Muscle layer of colon (tissue), 2 donors: Measurements from ENCODE around the gene PCAT7.
"Not testable (repeated sequence)": the region's sequence is repeated elsewhere in the genome, so short reads cannot be mapped to it uniquely, and the experiment has no call there.

ENCODE experiments used
- H3K27ac ChIP-seq: one replicate; pipeline ENCODE4 v1.7.0; 2013; ENCODE audit warnings: low read depth, mild to moderate bottlenecking, low read length, moderate library complexity
- H3K27me3 ChIP-seq, 2 donors: one replicate each; pipeline ENCODE4 v1.7.0; 2013; ENCODE audit warnings: low read length in 2 of 2, mild to moderate bottlenecking in 2 of 2; ENCODE audit not compliant: insufficient read depth in 2 of 2, control insufficient read depth in 1 of 2
- H3K36me3 ChIP-seq: one replicate; pipeline ENCODE4 v1.7.0; 2013; ENCODE audit warnings: mild to moderate bottlenecking, low read length; ENCODE audit not compliant: insufficient read depth
- H3K4me1 ChIP-seq: one replicate; pipeline ENCODE4 v1.7.0; 2013; ENCODE audit warnings: mild to moderate bottlenecking, low read length; ENCODE audit not compliant: insufficient read depth
- H3K4me3 ChIP-seq, 2 donors: one replicate each; pipeline ENCODE4 v1.7.0; 2013; ENCODE audit warnings: low read length in 2 of 2, low read depth in 1 of 2, mild to moderate bottlenecking in 1 of 2, moderate library complexity in 1 of 2
- H3K9ac ChIP-seq: one replicate; pipeline ENCODE4 v1.7.0; 2013; ENCODE audit warnings: low read length
- H3K9me3 ChIP-seq: one replicate; pipeline ENCODE4 v1.7.0; 2013; ENCODE audit warnings: mild to moderate bottlenecking, low read length
- donor health status: abdominal sarcoma.
- donor health status: Adenocarcinoma of cecum.

The PCAT7 gene

GRCh38 chr9:94591046-94591545 lies 36.2 kb downstream of the PCAT7 start:
- H3K4me1 ChIP-seq, H3K27ac ChIP-seq, H3K36me3 ChIP-seq, H3K4me3 ChIP-seq, H3K27me3 ChIP-seq, H3K9me3 ChIP-seq, H3K9ac ChIP-seq: not testable (repeated sequence)

DNA sequence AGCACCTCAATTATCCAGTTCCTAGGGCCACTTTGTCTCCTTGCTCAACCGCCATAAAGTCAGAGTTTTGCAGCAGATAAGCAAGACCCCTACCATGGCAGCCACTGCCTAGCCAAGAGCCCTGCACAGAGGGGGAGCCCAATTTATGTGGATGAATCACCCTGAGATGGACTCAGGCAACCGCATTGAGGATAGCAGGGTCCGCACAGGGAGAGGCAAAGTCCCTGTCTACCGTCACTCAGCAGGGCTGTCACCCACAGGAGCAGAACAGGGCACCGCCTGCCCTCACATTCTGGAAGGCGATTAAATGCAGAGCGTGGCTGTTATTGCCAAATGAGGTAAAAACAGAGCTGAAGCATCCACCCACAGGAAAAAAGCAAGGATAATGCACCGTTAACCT lies 37.0 kb downstream of the PCAT7 start:
- Histone ChIP-seq H3K36me3 (no peaks in the 10 kb centered on the region), H3K9ac (no peak overlapping the region), H3K9me3 (no peaks in the 10 kb centered on the region), H3K27ac (no peak overlapping the region), H3K4me1 (no peaks in the 10 kb centered on the region), H3K4me3 (no peak overlapping the region), H3K27me3 (no peaks in the 10 kb centered on the region)

- H3K4me1 ChIP-seq, H3K36me3 ChIP-seq, H3K27ac ChIP-seq, H3K27me3 ChIP-seq, H3K9me3 ChIP-seq, H3K4me3 ChIP-seq, H3K9ac ChIP-seq: not testable (repeated sequence)
Observed at GRCh38 chr9:94592683-94593082, 37.8 kb downstream of the PCAT7 start.

DNA sequence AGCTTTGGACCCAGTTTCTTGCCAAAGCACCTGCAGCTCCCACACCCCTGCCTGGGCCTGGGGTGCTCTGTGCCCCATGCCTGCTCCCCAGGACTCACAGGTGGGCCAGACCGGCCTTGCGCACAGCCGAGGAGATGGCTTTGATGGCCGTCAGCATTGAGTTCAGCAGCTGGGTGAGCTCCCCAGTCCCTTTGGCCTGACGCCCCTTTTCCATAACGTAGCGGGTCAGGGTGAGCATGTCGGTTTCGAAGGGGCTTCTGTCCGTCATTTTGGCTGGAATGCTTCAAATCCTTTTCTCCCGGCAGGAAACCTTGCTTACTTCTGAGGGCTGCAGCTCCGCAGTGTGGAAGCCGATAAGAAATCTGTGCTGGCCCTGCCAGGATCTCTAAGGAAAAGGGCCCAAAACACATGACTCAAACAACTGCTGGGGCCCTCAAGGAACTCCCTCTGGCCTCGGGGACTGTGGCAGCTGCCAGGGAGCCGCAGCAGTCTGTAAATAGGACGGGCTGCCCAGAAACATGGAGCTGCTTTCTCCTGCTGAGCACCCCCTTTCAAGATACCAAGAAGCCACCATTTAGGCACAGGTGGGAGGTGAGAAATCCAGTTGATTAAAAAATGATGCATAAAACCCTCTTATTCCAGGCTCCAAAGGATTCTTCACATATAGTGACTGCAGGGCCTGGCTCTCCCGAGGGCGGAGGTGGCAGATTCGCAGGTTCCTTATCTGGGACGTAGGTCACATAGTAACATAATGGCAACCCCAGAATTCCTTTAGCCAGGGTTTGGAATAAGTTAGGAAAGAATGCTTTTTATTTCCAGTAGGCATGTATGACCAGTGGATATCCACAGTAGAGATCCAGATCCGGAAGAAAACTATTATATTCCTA lies 38.8 kb downstream of the PCAT7 start, which contains the start of gene FBP2:
Gene FBP2, minus strand, starts transcription at position 366 of the 887 bp plus-strand sequence. Its CDS starts 98 bp downstream, at position 268.
- Histone ChIP-seq H3K27ac (no peak within 1 kb of the TSS), H3K4me3 (no peak within 1 kb of the TSS), H3K9me3 (no peaks in the 10 kb centered on the region), H3K36me3 (no peaks in the 10 kb centered on the region), H3K27me3 (no peaks in the 10 kb centered on the region), H3K9ac (no peak within 1 kb of the TSS), H3K4me1 (no peaks in the 10 kb centered on the region)

DNA sequence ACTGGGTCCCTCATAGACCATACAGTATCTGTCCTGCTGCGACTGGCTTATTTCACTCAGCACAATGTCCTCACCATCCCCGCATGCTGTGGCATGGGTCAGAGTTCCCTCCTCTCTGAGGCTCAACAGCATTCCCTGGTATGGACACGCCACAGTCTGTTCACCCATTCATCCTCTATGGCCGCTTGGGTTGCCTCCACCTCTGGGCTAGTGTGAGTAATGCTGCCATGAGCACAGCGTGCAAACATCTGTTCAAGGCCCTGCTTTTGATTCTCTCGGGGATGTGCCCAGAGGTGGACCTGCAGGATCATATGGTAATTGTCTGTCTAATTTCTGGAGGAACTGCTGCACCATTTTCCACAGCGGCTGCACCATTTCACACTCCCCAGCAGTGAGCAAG lies 44.2 kb downstream of the PCAT7 start:
- Histone ChIP-seq H3K9ac (no peak overlapping the region), H3K27ac (no peak overlapping the region), H3K4me1 (no peaks in the 10 kb centered on the region), H3K36me3 (no peaks in the 10 kb centered on the region), H3K27me3 (no peaks in the 10 kb centered on the region), H3K9me3 (no peaks in the 10 kb centered on the region), H3K4me3 (no peak overlapping the region)

GRCh38 chr9:94600258-94600657 lies 45.4 kb downstream of the PCAT7 start:
- no peaks in the 10 kb centered on the region for H3K36me3 ChIP-seq
- H3K27me3 ChIP-seq: no peaks in the 10 kb centered on the region
- H3K9ac ChIP-seq: no peak overlapping the region
- no peaks in the 10 kb centered on the region for H3K4me1 ChIP-seq
- H3K27ac ChIP-seq: no peak overlapping the region
- no peaks in the 10 kb centered on the region for H3K9me3 ChIP-seq
- H3K4me3 ChIP-seq: no peak overlapping the region

GRCh38 chr9:94600715-94601114 lies 45.8 kb downstream of the PCAT7 start:
- Histone ChIP-seq H3K9me3 (no peaks in the 10 kb centered on the region), H3K4me3 (no peak overlapping the region), H3K27me3 (no peaks in the 10 kb centered on the region), H3K36me3 (no peaks in the 10 kb centered on the region), H3K27ac (no peak overlapping the region), H3K4me1 (no peaks in the 10 kb centered on the region), H3K9ac (no peak overlapping the region)

DNA sequence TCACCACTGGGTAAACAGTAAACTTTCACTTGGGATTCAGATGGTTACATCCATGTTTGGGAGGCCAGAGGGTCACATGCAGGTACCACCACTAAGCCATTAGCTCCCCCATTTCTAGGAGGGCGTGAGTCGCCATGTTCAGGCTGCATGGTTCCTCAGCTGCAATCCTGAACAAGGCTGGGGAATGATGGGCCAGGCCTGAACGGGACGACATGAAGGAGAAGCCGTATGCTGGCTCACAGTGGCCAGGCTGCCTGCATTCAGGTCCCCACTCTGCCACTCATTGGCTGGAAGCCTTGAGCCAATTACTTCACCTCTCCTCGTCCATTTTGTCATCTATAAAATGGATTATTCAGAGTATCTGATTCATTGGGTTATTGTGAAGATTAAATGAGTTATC lies 47.8 kb downstream of the PCAT7 start:
- no peak overlapping the region for H3K9ac ChIP-seq
- no peaks in the 10 kb centered on the region for H3K36me3 ChIP-seq
- H3K27me3 ChIP-seq: no peaks in the 10 kb centered on the region
- no peaks in the 10 kb centered on the region for H3K9me3 ChIP-seq
- no peak overlapping the region for H3K27ac ChIP-seq
- no peak overlapping the region for H3K4me3 ChIP-seq
- no peaks in the 10 kb centered on the region for H3K4me1 ChIP-seq

- Histone ChIP-seq H3K9me3 (no peaks in the 10 kb centered on the region), H3K36me3 (no peaks in the 10 kb centered on the region), H3K4me1 (no peaks in the 10 kb centered on the region), H3K27ac (no peak overlapping the region), H3K4me3 (no peak overlapping the region), H3K27me3 (no peaks in the 10 kb centered on the region), H3K9ac (no peak overlapping the region)
Observed at GRCh38 chr9:94603259-94604160, 48.6 kb downstream of the PCAT7 start.

- Histone ChIP-seq H3K4me1 (no peaks in the 10 kb centered on the region), H3K4me3 (no peak overlapping the region), H3K36me3 (no peaks in the 10 kb centered on the region), H3K27me3 (no peaks in the 10 kb centered on the region), H3K9me3 (no peaks in the 10 kb centered on the region), H3K9ac (no peak overlapping the region), H3K27ac (no peak overlapping the region)
Observed at GRCh38 chr9:94606646-94607422, 52.0 kb downstream of the PCAT7 start.

DNA sequence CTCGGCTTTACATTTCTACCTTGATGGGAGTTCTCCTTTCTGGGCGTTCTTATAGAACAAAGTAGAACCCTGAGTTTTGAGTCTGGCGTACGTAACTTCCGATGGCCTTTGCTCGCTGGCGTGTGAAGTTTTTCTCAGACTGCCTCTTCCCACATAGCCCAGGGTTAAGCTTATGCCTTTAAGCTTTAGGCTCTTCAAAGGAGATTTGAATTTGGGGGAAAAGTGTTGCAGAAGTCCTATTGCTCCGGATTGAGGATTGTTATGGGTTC lies 52.5 kb downstream of the PCAT7 start:
- no peak overlapping the region for H3K9ac ChIP-seq
- H3K27ac ChIP-seq: no peak overlapping the region
- no peak overlapping the region for H3K4me3 ChIP-seq
- H3K36me3 ChIP-seq: no peaks in the 10 kb centered on the region
- H3K27me3 ChIP-seq: no peaks in the 10 kb centered on the region
- H3K9me3 ChIP-seq: no peaks in the 10 kb centered on the region
- H3K4me1 ChIP-seq: no peaks in the 10 kb centered on the region
